GM21529 (cell line): Measurements from ENCODE around the gene GLYATL1.
"Not testable (repeated sequence)": the region's sequence is repeated elsewhere in the genome, so short reads cannot be mapped to it uniquely, and the experiment has no call there.

Source experiments
- ATAC-seq: cut with Tn5 transposase; IDR thresholded peaks from one replicate; pipeline ENCODE4 v1.9.1; 2021; ENCODE audit not compliant: unreplicated experiment

GLYATL1 gene

GRCh38 chr11:58992489-58992888, 53.2 kb downstream of the GLYATL1 start:
- no peak for ATAC-seq

- no peak for ATAC-seq
Measured at GRCh38 chr11:58994171-58994570, 54.9 kb downstream of the GLYATL1 start.

- peak; percentile 14 for ATAC-seq
Measured at GRCh38 chr11:58998480-58999290, 59.4 kb downstream of the GLYATL1 start.

GRCh38 chr11:58999291-58999680, 60.0 kb downstream of the GLYATL1 start:
- ATAC-seq: peak; percentile 94

GRCh38 chr11:59000003-59000402, 60.7 kb downstream of the GLYATL1 start:
- no peak for ATAC-seq

GRCh38 chr11:59002006-59002405, 62.7 kb downstream of the GLYATL1 start:
- not testable (repeated sequence) for ATAC-seq
